Hepatocyte (in vitro differentiated cells): ENCODE data around the gene CDH22.

ENCODE experiments used
- CTCF ChIP-seq: fragments of 200-600 bp; sonication (generic); IDR thresholded peaks from 2 replicates; pipeline ENCODE4 v1.5.1; 2016; ENCODE audit warnings: antibody characterized with exemption, mild to moderate bottlenecking; ENCODE audit not compliant: poor library complexity
- EZH2 ChIP-seq: fragments of 200-600 bp; sonication (generic); IDR thresholded peaks from 2 replicates; pipeline ENCODE4 v1.6.1; 2016; ENCODE audit warnings: antibody characterized with exemption, mild to moderate bottlenecking, borderline replicate concordance
- EZH2phosphoT487 ChIP-seq: fragments of 200-600 bp; sonication (generic); IDR thresholded peaks from one replicate; pipeline ENCODE4 v1.6.1; 2018; ENCODE audit warnings: antibody characterized with exemption, mild to moderate bottlenecking, low read depth, moderate library complexity; ENCODE audit not compliant: unreplicated experiment, severe bottlenecking

GRCh38 chr20:46357030-46357514, 48.8 kb upstream of the CDH22 start:
- TF ChIP-seq CTCF: no peak
- TF ChIP-seq EZH2: no peak
- no peak for TF ChIP-seq EZH2phosphoT487
